ENCODE measurements around the gene PACRG.

PACRG gene

GRCh38 chr6:162770955-162771354, 43.2 kb downstream of the PACRG start:
- Histone ChIP-seq H3K4me3 (ENCODE audit: low read length) (no peak overlapping the region), H3K27me3 (ENCODE audit: control insufficient read depth, insufficient read depth, low read length) (no peaks in the 10 kb centered on the region), H3K36me3 (ENCODE audit: control insufficient read depth, insufficient read depth, low read length) (no peaks in the 10 kb centered on the region), H3K9me3 (ENCODE audit: control insufficient read depth, insufficient read depth, low read length) (no peaks in the 10 kb centered on the region), H3K27ac (ENCODE audit: low read length) (no peak overlapping the region), H3K4me1 (ENCODE audit: control insufficient read depth, insufficient read depth, low read length) (no peaks in the 10 kb centered on the region)
- WGBS (ENCODE audit: insufficient coverage, insufficient read length), result no CpG with 5 or more reads among the region's 1 CpG
- no peak for DNase-seq (ENCODE audit: low read depth, low spot score)

GRCh38 chr6:162772466-162772865, 44.7 kb downstream of the PACRG start:
- no peak for DNase-seq (ENCODE audit: low read depth, low spot score)
- no peaks in the 10 kb centered on the region for H3K4me1 ChIP-seq (ENCODE audit: control insufficient read depth, insufficient read depth, low read length)
- H3K27ac ChIP-seq (ENCODE audit: low read length), result no peak overlapping the region

GRCh38 chr6:162773996-162774395, 46.2 kb downstream of the PACRG start:
- WGBS (ENCODE audit: insufficient coverage, insufficient read length), result no CpG with 5 or more reads among the region's 3 CpGs
- no peaks in the 10 kb centered on the region for H3K27me3 ChIP-seq (ENCODE audit: control insufficient read depth, insufficient read depth, low read length)
- no peak overlapping the region for H3K4me3 ChIP-seq (ENCODE audit: low read length)
- H3K4me1 ChIP-seq (ENCODE audit: control insufficient read depth, insufficient read depth, low read length), result no peaks in the 10 kb centered on the region
- H3K36me3 ChIP-seq (ENCODE audit: control insufficient read depth, insufficient read depth, low read length), result no peaks in the 10 kb centered on the region
- no peak overlapping the region for H3K27ac ChIP-seq (ENCODE audit: low read length)
- DNase-seq (ENCODE audit: low read depth, low spot score), result no peak
- H3K9me3 ChIP-seq (ENCODE audit: control insufficient read depth, insufficient read depth, low read length), result no peaks in the 10 kb centered on the region

More at GRCh38 chr6:162772466-162772865, 44.7 kb downstream of the PACRG start:
- H3K27me3 ChIP-seq (ENCODE audit: control insufficient read depth, insufficient read depth, low read length), result no peaks in the 10 kb centered on the region
- no peak overlapping the region for H3K4me3 ChIP-seq (ENCODE audit: low read length)
- no peaks in the 10 kb centered on the region for H3K36me3 ChIP-seq (ENCODE audit: control insufficient read depth, insufficient read depth, low read length)
- H3K9me3 ChIP-seq (ENCODE audit: control insufficient read depth, insufficient read depth, low read length), result no peaks in the 10 kb centered on the region

GRCh38 chr6:162777091-162777490, 49.3 kb downstream of the PACRG start:
- Histone ChIP-seq H3K36me3 (ENCODE audit: control insufficient read depth, insufficient read depth, low read length) (no peaks in the 10 kb centered on the region), H3K4me3 (ENCODE audit: low read length) (no peak overlapping the region), H3K27ac (ENCODE audit: low read length) (no peak overlapping the region), H3K9me3 (ENCODE audit: control insufficient read depth, insufficient read depth, low read length) (no peaks in the 10 kb centered on the region), H3K4me1 (ENCODE audit: control insufficient read depth, insufficient read depth, low read length) (no peaks in the 10 kb centered on the region), H3K27me3 (ENCODE audit: control insufficient read depth, insufficient read depth, low read length) (no peaks in the 10 kb centered on the region)
- no CpG with 5 or more reads among the region's 7 CpGs for WGBS (ENCODE audit: insufficient coverage, insufficient read length)
- DNase-seq (ENCODE audit: low read depth, low spot score), result no peak

- H3K9me3 ChIP-seq (ENCODE audit: control insufficient read depth, insufficient read depth, low read length), result no peaks in the 10 kb centered on the region
- DNase-seq (ENCODE audit: low read depth, low spot score), result no peak
- no peaks in the 10 kb centered on the region for H3K4me1 ChIP-seq (ENCODE audit: control insufficient read depth, insufficient read depth, low read length)
- H3K4me3 ChIP-seq (ENCODE audit: low read length), result no peak overlapping the region
- H3K27me3 ChIP-seq (ENCODE audit: control insufficient read depth, insufficient read depth, low read length), result no peaks in the 10 kb centered on the region
- no peaks in the 10 kb centered on the region for H3K36me3 ChIP-seq (ENCODE audit: control insufficient read depth, insufficient read depth, low read length)
- no peak overlapping the region for H3K27ac ChIP-seq (ENCODE audit: low read length)
- WGBS (ENCODE audit: insufficient coverage, insufficient read length), result no CpG with 5 or more reads among the region's 8 CpGs
Measured at GRCh38 chr6:162778603-162779002, 50.8 kb downstream of the PACRG start.

- Histone ChIP-seq H3K27me3 (ENCODE audit: control insufficient read depth, insufficient read depth, low read length) (no peaks in the 10 kb centered on the region), H3K36me3 (ENCODE audit: control insufficient read depth, insufficient read depth, low read length) (no peaks in the 10 kb centered on the region), H3K4me1 (ENCODE audit: control insufficient read depth, insufficient read depth, low read length) (no peaks in the 10 kb centered on the region), H3K27ac (ENCODE audit: low read length) (no peak overlapping the region), H3K4me3 (ENCODE audit: low read length) (no peak overlapping the region), H3K9me3 (ENCODE audit: control insufficient read depth, insufficient read depth, low read length) (no peaks in the 10 kb centered on the region)
- no peak for DNase-seq (ENCODE audit: low read depth, low spot score)
- WGBS (ENCODE audit: insufficient coverage, insufficient read length), result no CpG with 5 or more reads among the region's 8 CpGs
Measured at GRCh38 chr6:162785632-162786242, 58.0 kb downstream of the PACRG start.

GRCh38 chr6:162798546-162799266, 70.9 kb downstream of the PACRG start:
- Histone ChIP-seq H3K36me3 (ENCODE audit: control insufficient read depth, insufficient read depth, low read length) (no peaks in the 10 kb centered on the region), H3K27ac (ENCODE audit: low read length) (no peak overlapping the region), H3K9me3 (ENCODE audit: control insufficient read depth, insufficient read depth, low read length) (no peaks in the 10 kb centered on the region), H3K27me3 (ENCODE audit: control insufficient read depth, insufficient read depth, low read length) (no peaks in the 10 kb centered on the region), H3K4me1 (ENCODE audit: control insufficient read depth, insufficient read depth, low read length) (no peaks in the 10 kb centered on the region), H3K4me3 (ENCODE audit: low read length) (no peak overlapping the region)
- no CpG with 5 or more reads among the region's 4 CpGs for WGBS (ENCODE audit: insufficient coverage, insufficient read length)
- no peak for DNase-seq (ENCODE audit: low read depth, low spot score)

- H3K9me3 ChIP-seq (ENCODE audit: control insufficient read depth, insufficient read depth, low read length), result no peaks in the 10 kb centered on the region
- no peaks in the 10 kb centered on the region for H3K36me3 ChIP-seq (ENCODE audit: control insufficient read depth, insufficient read depth, low read length)
- no peaks in the 10 kb centered on the region for H3K4me1 ChIP-seq (ENCODE audit: control insufficient read depth, insufficient read depth, low read length)
- H3K27me3 ChIP-seq (ENCODE audit: control insufficient read depth, insufficient read depth, low read length), result no peaks in the 10 kb centered on the region
- WGBS (ENCODE audit: insufficient coverage, insufficient read length), result no CpG with 5 or more reads among the region's 10 CpGs
- no peak overlapping the region for H3K4me3 ChIP-seq (ENCODE audit: low read length)
- no peak overlapping the region for H3K27ac ChIP-seq (ENCODE audit: low read length)
- no peak for DNase-seq (ENCODE audit: low read depth, low spot score)
Measured at GRCh38 chr6:162814426-162814973, 86.7 kb downstream of the PACRG start.

- Histone ChIP-seq H3K27ac (ENCODE audit: low read length) (no peak overlapping the region), H3K4me1 (ENCODE audit: control insufficient read depth, insufficient read depth, low read length) (no peaks in the 10 kb centered on the region), H3K36me3 (ENCODE audit: control insufficient read depth, insufficient read depth, low read length) (no peaks in the 10 kb centered on the region), H3K27me3 (ENCODE audit: control insufficient read depth, insufficient read depth, low read length) (no peaks in the 10 kb centered on the region), H3K9me3 (ENCODE audit: control insufficient read depth, insufficient read depth, low read length) (no peaks in the 10 kb centered on the region), H3K4me3 (ENCODE audit: low read length) (no peak overlapping the region)
- no CpG with 5 or more reads among the region's 6 CpGs for WGBS (ENCODE audit: insufficient coverage, insufficient read length)
- DNase-seq (ENCODE audit: low read depth, low spot score), result no peak
Measured at GRCh38 chr6:162817196-162817595, 89.4 kb downstream of the PACRG start.

GRCh38 chr6:162819284-162819683, 91.5 kb downstream of the PACRG start:
- H3K9me3 ChIP-seq (ENCODE audit: control insufficient read depth, insufficient read depth, low read length), result no peaks in the 10 kb centered on the region
- H3K4me1 ChIP-seq (ENCODE audit: control insufficient read depth, insufficient read depth, low read length), result no peaks in the 10 kb centered on the region
- no peaks in the 10 kb centered on the region for H3K27me3 ChIP-seq (ENCODE audit: control insufficient read depth, insufficient read depth, low read length)
- WGBS (ENCODE audit: insufficient coverage, insufficient read length), result no CpG with 5 or more reads among the region's 2 CpGs
- no peak overlapping the region for H3K27ac ChIP-seq (ENCODE audit: low read length)
- no peak for DNase-seq (ENCODE audit: low read depth, low spot score)
- H3K4me3 ChIP-seq (ENCODE audit: low read length), result no peak overlapping the region
- no peaks in the 10 kb centered on the region for H3K36me3 ChIP-seq (ENCODE audit: control insufficient read depth, insufficient read depth, low read length)

GRCh38 chr6:162821102-162821501, 93.3 kb downstream of the PACRG start:
- no peak for DNase-seq (ENCODE audit: low read depth, low spot score)
- H3K36me3 ChIP-seq (ENCODE audit: control insufficient read depth, insufficient read depth, low read length), result no peaks in the 10 kb centered on the region

More at GRCh38 chr6:162821102-162821501, 93.3 kb downstream of the PACRG start:
- no peaks in the 10 kb centered on the region for H3K9me3 ChIP-seq (ENCODE audit: control insufficient read depth, insufficient read depth, low read length)
- no peak overlapping the region for H3K27ac ChIP-seq (ENCODE audit: low read length)
- WGBS (ENCODE audit: insufficient coverage, insufficient read length), result no CpG with 5 or more reads among the region's 3 CpGs
- H3K27me3 ChIP-seq (ENCODE audit: control insufficient read depth, insufficient read depth, low read length), result no peaks in the 10 kb centered on the region
- no peaks in the 10 kb centered on the region for H3K4me1 ChIP-seq (ENCODE audit: control insufficient read depth, insufficient read depth, low read length)
- H3K4me3 ChIP-seq (ENCODE audit: low read length), result no peak overlapping the region
